ENCODE data around the gene CCDC60. TPM values are rescaled to one million over a fixed set of nuclear protein-coding genes. Genes with fewer than 3 reads are reported as not detected.

CCDC60 gene
- total and polyA plus RNA-seq, 10 of the 15 experiments (the other 5 are each of a cell fraction or from before 2014, with no cell fraction given) = 0.19 TPM; not detected in 9

DNA sequence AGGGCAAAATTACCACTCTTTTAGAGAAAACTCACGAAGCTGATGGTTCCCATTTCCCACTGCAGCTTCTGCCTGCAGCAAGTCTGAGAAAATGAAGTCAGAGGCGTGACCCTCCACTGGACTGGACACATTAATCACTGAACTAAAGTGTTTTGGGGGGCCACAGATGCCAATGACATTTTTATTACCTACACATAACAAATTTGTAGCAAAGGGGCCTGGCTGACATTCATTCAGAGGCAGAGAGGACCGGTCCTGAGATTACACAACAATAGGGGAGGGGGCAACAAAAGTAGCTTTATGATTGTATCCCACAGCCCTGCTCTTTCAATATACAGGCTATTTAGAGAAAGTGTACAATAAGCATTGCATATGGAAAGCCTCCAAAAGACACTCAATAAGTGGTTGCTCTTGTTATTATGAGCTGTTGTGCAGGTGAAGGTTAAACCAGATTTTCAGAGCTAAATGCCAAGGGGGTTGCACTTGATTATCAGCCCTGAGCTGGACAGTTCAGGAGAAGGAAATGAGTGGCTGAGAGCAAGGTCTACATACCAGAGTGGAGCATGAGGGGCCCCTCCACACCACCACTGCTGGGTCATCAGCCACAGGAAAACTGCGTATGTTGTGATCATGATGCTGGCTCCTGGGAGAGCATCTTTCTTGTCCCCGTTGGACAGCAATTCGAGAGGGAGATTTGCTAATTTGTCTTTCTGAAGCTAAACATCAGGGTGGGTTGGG, 41.5 kb upstream of the CCDC60 start:
- DNase-seq (ENCODE audit: low read depth, low spot score) (no peak), FAIRE-seq (no peak), ATAC-seq (no peak)
- Histone ChIP-seq H4K20me1 (ENCODE audit: control insufficient read depth, insufficient read depth) (0 out of 2 replicates have a peak, but pooled peaks cover 2% of the 10 kb centered on the region), H3K36me3 (ENCODE audit: control insufficient read depth in 2 of 2, insufficient read depth in 2 of 2, low read length in 1 of 2) (no peaks in the 10 kb centered on the region), H3K9me3 (replicated peaks; ENCODE audit: control insufficient read depth, insufficient read depth, low read length) (no peaks in the 10 kb centered on the region), H3K4me1 (ENCODE audit: control insufficient read depth, insufficient read depth, low read length) (no peaks in the 10 kb centered on the region), H3K79me2 (ENCODE audit: control insufficient read depth, insufficient read depth, low read length) (no peaks in the 10 kb centered on the region), H3K27ac (ENCODE audit: control insufficient read depth, insufficient read depth) (no peak overlapping the region), H3K9ac (ENCODE audit: control insufficient read depth, insufficient read depth, low read length) (no peak overlapping the region), H3K4me2 (ENCODE audit: control insufficient read depth, insufficient read depth) (no peak overlapping the region), H3K4me3 (no peak overlapping the region), H3K27me3 (replicated peaks in 1 of 2; ENCODE audit: control insufficient read depth in 2 of 2, insufficient read depth in 2 of 2, low read length in 1 of 2) (no peaks in the 10 kb centered on the region; a peak in 1 of 4 replicates), H2AFZ (ENCODE audit: control insufficient read depth, low read depth, low read length) (no peak overlapping the region)
- WGBS (ENCODE audit: insufficient coverage, insufficient replicate concordance, low lambda C conversion rate, missing lambda C conversion rate) = 23% methylated on average over 6 of the region's 6 CpGs
- intact Hi-C loops (cut with micrococcal nuclease; ENCODE audit: unreplicated experiment) (no loop called here), in situ Hi-C loops (cut with MboI) (no loop called here)
- TF ChIP-seq SUZ12 (IDR thresholded peaks at IDR 0.05; ENCODE audit: unreplicated experiment) (no peak), SP1 (IDR thresholded peaks at IDR 0.05; ENCODE audit: low read depth, low read length) (no peak), ZNF207 (IDR thresholded peaks at IDR 0.05; ENCODE audit: borderline replicate concordance) (no peak), DPF2 (IDR thresholded peaks at IDR 0.05) (no peak), EGR1 (IDR thresholded peaks at IDR 0.05; ENCODE audit: borderline replicate concordance in 1 of 2, low read depth in 2 of 2, low read length in 2 of 2) (no peak), HDGF (IDR thresholded peaks at IDR 0.05) (no peak)
- TF ChIP-seq, protein P1, sequence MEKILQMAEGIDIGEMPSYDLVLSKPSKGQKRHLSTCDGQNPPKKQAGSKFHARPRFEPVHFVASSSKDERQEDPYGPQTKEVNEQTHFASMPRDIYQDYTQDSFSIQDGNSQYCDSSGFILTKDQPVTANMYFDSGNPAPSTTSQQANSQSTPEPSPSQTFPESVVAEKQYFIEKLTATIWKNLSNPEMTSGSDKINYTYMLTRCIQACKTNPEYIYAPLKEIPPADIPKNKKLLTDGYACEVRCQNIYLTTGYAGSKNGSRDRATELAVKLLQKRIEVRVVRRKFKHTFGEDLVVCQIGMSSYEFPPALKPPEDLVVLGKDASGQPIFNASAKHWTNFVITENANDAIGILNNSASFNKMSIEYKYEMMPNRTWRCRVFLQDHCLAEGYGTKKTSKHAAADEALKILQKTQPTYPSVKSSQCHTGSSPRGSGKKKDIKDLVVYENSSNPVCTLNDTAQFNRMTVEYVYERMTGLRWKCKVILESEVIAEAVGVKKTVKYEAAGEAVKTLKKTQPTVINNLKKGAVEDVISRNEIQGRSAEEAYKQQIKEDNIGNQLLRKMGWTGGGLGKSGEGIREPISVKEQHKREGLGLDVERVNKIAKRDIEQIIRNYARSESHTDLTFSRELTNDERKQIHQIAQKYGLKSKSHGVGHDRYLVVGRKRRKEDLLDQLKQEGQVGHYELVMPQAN (conservative IDR thresholded peaks at IDR 0.05) = no peak
- TF ChIP-seq, protein P2, sequence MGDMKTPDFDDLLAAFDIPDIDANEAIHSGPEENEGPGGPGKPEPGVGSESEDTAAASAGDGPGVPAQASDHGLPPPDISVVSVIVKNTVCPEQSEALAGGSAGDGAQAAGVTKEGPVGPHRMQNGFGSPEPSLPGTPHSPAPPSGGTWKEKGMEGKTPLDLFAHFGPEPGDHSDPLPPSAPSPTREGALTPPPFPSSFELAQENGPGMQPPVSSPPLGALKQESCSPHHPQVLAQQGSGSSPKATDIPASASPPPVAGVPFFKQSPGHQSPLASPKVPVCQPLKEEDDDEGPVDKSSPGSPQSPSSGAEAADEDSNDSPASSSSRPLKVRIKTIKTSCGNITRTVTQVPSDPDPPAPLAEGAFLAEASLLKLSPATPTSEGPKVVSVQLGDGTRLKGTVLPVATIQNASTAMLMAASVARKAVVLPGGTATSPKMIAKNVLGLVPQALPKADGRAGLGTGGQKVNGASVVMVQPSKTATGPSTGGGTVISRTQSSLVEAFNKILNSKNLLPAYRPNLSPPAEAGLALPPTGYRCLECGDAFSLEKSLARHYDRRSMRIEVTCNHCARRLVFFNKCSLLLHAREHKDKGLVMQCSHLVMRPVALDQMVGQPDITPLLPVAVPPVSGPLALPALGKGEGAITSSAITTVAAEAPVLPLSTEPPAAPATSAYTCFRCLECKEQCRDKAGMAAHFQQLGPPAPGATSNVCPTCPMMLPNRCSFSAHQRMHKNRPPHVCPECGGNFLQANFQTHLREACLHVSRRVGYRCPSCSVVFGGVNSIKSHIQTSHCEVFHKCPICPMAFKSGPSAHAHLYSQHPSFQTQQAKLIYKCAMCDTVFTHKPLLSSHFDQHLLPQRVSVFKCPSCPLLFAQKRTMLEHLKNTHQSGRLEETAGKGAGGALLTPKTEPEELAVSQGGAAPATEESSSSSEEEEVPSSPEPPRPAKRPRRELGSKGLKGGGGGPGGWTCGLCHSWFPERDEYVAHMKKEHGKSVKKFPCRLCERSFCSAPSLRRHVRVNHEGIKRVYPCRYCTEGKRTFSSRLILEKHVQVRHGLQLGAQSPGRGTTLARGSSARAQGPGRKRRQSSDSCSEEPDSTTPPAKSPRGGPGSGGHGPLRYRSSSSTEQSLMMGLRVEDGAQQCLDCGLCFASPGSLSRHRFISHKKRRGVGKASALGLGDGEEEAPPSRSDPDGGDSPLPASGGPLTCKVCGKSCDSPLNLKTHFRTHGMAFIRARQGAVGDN (IDR thresholded peaks at IDR 0.05) = no peak
- ChIA-PET SMC1A (ENCODE audit: uncharacterized antibody, unreplicated experiment) (interaction anchor here (1.2 kb wide), 1 partner anchor 12 kb away, joined by 3 read pairs; no protein-coding TSS in a partner anchor), POLR2A (interaction anchor here (0.6 kb wide), 1 partner anchor 80 kb away, joined by 3 read pairs; no protein-coding TSS in a partner anchor), RAD21 (ENCODE audit: unreplicated experiment) (no interaction called here), CTCF (interaction anchor here (0.8 to 1.0 kb wide), 2 partner anchors 139 to 176 kb away, joined by 3 read pairs; no protein-coding TSS in a partner anchor)
- no TSS peak for BruUV-seq (replicated peaks)

Data from GM12878 (cell line).